ENCODE data around the gene CUL9. TPM values are rescaled to one million over a fixed set of nuclear protein-coding genes. Genes with fewer than 3 reads are reported as not detected.

The CUL9 gene
- total and polyA plus RNA-seq, 4 donors, result 6.5 to 21.8 (median 7.5) TPM

DNA sequence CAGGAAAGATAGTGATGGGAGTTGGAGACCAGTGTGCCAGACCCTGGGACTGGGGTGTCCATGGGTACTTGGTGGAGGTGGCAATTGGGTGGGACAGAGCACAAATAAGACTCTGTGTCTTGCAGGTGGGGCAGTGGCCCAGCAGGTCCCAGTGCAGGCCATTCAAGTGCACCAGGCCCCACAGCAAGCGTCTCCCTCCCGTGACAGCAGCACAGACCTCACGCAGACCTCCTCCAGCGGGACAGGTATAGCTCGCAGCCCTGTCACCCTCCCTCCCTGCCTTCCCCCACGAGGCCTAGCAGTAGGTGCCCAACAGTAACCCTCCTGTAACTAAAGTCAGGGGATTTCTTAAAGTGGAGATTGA is 5.6 kb upstream of the CUL9 start:
- no peak for TF ChIP-seq RXRA (IDR thresholded peaks at IDR 0.05)
- 98% methylated on average over 6 of the region's 6 CpGs for WGBS

DNA sequence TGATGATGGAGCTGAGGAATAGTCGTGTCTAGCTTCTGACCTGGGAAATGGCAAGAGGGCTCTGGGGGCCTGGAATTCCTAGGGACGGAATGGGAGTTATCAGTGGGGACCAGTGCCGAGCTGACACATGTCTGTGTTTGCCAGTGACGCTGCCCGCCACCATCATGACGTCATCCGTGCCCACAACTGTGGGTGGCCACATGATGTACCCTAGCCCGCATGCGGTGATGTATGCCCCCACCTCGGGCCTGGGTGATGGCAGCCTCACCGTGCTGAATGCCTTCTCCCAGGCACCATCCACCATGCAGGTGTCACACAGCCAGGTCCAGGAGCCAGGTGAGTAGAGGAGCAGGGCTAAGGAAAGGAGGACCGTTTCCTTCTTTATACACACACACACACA is 3.8 kb upstream of the CUL9 start:
- no peak overlapping the region for H3K9ac ChIP-seq (ENCODE audit: low read depth in 1 of 2, low read length in 2 of 2)
- no peaks in the 10 kb centered on the region for H3K9me3 ChIP-seq (ENCODE audit: control insufficient read depth in 4 of 4, low read length in 3 of 4)
- no peak overlapping the region for H3K4me3 ChIP-seq (ENCODE audit: low read depth in 1 of 3, low read length in 3 of 3)
- WGBS, result 92% methylated on average over 12 of the region's 12 CpGs
- H3K27me3 ChIP-seq (ENCODE audit: control insufficient read depth in 4 of 4, insufficient read depth in 4 of 4, low read length in 3 of 4), result no peaks in the 10 kb centered on the region
- peaks cover 3 to 31% (median 25%) of the 10 kb centered on the region in 4 donors for H3K4me1 ChIP-seq (ENCODE audit: control insufficient read depth in 4 of 4, insufficient read depth in 4 of 4, low read length in 3 of 4)
- no peak for TF ChIP-seq FOXA1 (IDR thresholded peaks at IDR 0.05)
- no peak for TF ChIP-seq NR2F2 (IDR thresholded peaks at IDR 0.05)
- no peak for TF ChIP-seq YY1 (IDR thresholded peaks at IDR 0.05)
- no peak for TF ChIP-seq RXRA (IDR thresholded peaks at IDR 0.05)
- TF ChIP-seq, protein P1, sequence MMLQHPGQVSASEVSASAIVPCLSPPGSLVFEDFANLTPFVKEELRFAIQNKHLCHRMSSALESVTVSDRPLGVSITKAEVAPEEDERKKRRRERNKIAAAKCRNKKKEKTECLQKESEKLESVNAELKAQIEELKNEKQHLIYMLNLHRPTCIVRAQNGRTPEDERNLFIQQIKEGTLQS (IDR thresholded peaks at IDR 0.05), result no peak
- TF ChIP-seq, protein P2, sequence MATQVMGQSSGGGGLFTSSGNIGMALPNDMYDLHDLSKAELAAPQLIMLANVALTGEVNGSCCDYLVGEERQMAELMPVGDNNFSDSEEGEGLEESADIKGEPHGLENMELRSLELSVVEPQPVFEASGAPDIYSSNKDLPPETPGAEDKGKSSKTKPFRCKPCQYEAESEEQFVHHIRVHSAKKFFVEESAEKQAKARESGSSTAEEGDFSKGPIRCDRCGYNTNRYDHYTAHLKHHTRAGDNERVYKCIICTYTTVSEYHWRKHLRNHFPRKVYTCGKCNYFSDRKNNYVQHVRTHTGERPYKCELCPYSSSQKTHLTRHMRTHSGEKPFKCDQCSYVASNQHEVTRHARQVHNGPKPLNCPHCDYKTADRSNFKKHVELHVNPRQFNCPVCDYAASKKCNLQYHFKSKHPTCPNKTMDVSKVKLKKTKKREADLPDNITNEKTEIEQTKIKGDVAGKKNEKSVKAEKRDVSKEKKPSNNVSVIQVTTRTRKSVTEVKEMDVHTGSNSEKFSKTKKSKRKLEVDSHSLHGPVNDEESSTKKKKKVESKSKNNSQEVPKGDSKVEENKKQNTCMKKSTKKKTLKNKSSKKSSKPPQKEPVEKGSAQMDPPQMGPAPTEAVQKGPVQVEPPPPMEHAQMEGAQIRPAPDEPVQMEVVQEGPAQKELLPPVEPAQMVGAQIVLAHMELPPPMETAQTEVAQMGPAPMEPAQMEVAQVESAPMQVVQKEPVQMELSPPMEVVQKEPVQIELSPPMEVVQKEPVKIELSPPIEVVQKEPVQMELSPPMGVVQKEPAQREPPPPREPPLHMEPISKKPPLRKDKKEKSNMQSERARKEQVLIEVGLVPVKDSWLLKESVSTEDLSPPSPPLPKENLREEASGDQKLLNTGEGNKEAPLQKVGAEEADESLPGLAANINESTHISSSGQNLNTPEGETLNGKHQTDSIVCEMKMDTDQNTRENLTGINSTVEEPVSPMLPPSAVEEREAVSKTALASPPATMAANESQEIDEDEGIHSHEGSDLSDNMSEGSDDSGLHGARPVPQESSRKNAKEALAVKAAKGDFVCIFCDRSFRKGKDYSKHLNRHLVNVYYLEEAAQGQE (IDR thresholded peaks at IDR 0.05), result no peak
- TF ChIP-seq, protein P3, sequence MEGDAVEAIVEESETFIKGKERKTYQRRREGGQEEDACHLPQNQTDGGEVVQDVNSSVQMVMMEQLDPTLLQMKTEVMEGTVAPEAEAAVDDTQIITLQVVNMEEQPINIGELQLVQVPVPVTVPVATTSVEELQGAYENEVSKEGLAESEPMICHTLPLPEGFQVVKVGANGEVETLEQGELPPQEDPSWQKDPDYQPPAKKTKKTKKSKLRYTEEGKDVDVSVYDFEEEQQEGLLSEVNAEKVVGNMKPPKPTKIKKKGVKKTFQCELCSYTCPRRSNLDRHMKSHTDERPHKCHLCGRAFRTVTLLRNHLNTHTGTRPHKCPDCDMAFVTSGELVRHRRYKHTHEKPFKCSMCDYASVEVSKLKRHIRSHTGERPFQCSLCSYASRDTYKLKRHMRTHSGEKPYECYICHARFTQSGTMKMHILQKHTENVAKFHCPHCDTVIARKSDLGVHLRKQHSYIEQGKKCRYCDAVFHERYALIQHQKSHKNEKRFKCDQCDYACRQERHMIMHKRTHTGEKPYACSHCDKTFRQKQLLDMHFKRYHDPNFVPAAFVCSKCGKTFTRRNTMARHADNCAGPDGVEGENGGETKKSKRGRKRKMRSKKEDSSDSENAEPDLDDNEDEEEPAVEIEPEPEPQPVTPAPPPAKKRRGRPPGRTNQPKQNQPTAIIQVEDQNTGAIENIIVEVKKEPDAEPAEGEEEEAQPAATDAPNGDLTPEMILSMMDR (IDR thresholded peaks at IDR 0.05; ENCODE audit: low read depth, low read length, missing input control), result no peak
- no peak for TF ChIP-seq FOXA2 (IDR thresholded peaks at IDR 0.05)
- no peak for TF ChIP-seq JUND (IDR thresholded peaks at IDR 0.05)
- TF ChIP-seq TAF1 (conservative IDR thresholded peaks at IDR 0.05), result no peak
- no peak overlapping the region for H3K27ac ChIP-seq (ENCODE audit: low read depth in 1 of 2, low read length in 2 of 2)
- no peak for DNase-seq (ENCODE audit: low spot score)
- H3K36me3 ChIP-seq (ENCODE audit: control insufficient read depth in 4 of 4, insufficient read depth in 3 of 4, low read depth in 1 of 4, low read length in 3 of 4), result peaks cover 18 to 38% (median 34%) of the 10 kb centered on the region in 4 donors

More for the DNA sequence above, 5.6 kb upstream of the CUL9 start:
- no peak overlapping the region for H3K4me3 ChIP-seq (ENCODE audit: low read depth in 1 of 3, low read length in 3 of 3)
- H3K27me3 ChIP-seq (ENCODE audit: control insufficient read depth in 4 of 4, insufficient read depth in 4 of 4, low read length in 3 of 4), result no peaks in the 10 kb centered on the region
- DNase-seq (ENCODE audit: low spot score), result no peak
- no peaks in the 10 kb centered on the region for H3K9me3 ChIP-seq (ENCODE audit: control insufficient read depth in 4 of 4, low read length in 3 of 4)
- H3K27ac ChIP-seq (ENCODE audit: low read depth in 1 of 2, low read length in 2 of 2), result peak overlapping the region; percentile 3 to 37
- peaks cover 3 to 27% (median 19%) of the 10 kb centered on the region in 4 donors for H3K4me1 ChIP-seq (ENCODE audit: control insufficient read depth in 4 of 4, insufficient read depth in 4 of 4, low read length in 3 of 4)
- H3K9ac ChIP-seq (ENCODE audit: low read depth in 1 of 2, low read length in 2 of 2), result no peak overlapping the region
- peaks cover 18 to 38% (median 34%) of the 10 kb centered on the region in 4 donors for H3K36me3 ChIP-seq (ENCODE audit: control insufficient read depth in 4 of 4, insufficient read depth in 3 of 4, low read depth in 1 of 4, low read length in 3 of 4)

DNA sequence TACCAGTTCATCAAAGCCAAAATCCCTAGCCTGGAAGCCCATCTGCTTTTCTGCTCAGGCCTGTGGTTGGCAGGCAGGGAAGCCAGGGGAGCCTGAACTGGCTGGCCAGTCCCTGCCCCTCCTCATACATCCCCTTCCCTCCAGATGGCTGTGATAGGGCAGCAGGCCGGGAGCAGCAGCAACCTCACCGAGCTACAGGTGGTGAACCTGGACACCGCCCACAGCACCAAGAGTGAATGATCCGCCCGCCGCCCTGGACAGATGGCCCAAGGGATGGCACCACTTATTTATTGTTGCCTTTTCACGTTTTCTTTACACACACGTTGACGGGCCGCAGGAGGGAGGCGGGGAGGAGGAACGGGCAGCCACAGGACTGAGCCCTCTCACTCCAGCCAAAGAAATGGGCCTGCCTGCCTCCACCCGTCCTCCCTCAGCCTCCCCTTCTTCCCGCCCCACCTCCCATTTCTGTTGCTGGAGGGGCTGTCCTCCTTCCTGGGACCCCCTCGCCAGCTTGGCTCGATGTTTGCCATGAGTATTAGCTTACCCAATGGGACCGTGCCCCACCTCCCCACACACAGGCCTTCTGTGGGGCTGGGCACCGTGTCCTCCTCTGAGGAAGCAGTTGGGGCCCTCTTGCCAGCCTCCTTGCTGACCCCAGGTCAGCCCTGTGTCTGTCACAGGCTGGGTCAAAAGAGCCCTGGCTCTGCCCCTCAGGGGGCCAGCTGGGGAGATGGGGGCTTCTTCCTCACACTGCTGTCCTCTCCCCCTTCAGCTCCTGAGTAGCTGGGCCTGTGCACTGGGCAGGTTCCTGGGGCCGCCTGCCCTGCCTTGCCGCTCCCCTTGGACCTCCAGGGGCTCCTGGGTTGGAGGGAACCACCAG is 2.8 kb upstream of the CUL9 start:
- DNase-seq (ENCODE audit: low spot score), result no peak
- TF ChIP-seq, protein P3 (IDR thresholded peaks at IDR 0.05; ENCODE audit: low read depth, low read length, missing input control), result no peak
- TF ChIP-seq SP1 (IDR thresholded peaks at IDR 0.05) (no peak), EGR1 (IDR thresholded peaks at IDR 0.05; ENCODE audit: low read depth in 2 of 2) (no peak), FOXA2 (IDR thresholded peaks at IDR 0.05) (no peak), RXRA (IDR thresholded peaks at IDR 0.05) (no peak), TAF1 (conservative IDR thresholded peaks at IDR 0.05) (no peak), HNF4G (IDR thresholded peaks at IDR 0.05) (no peak), YY1 (IDR thresholded peaks at IDR 0.05) (no peak), GABPA (IDR thresholded peaks at IDR 0.05 in 1 of 2, conservative IDR thresholded peaks at IDR 0.05 in 1 of 2) (no peak)
- TF ChIP-seq, protein P2 (IDR thresholded peaks at IDR 0.05), result no peak

More for the DNA sequence above, 2.8 kb upstream of the CUL9 start:
- no peaks in the 10 kb centered on the region for H3K27me3 ChIP-seq (ENCODE audit: control insufficient read depth in 4 of 4, insufficient read depth in 4 of 4, low read length in 3 of 4)
- peaks cover 0 to 24% (median 19%) of the 10 kb centered on the region in 4 donors for H3K4me1 ChIP-seq (ENCODE audit: control insufficient read depth in 4 of 4, insufficient read depth in 4 of 4, low read length in 3 of 4)
- WGBS, result 95% methylated on average over 20 of the region's 20 CpGs
- H3K27ac ChIP-seq (ENCODE audit: low read depth in 1 of 2, low read length in 2 of 2), result no peak overlapping the region
- H3K4me3 ChIP-seq (ENCODE audit: low read depth in 1 of 3, low read length in 3 of 3), result no peak overlapping the region
- H3K36me3 ChIP-seq (ENCODE audit: control insufficient read depth in 4 of 4, insufficient read depth in 3 of 4, low read depth in 1 of 4, low read length in 3 of 4), result peaks cover 18 to 38% (median 34%) of the 10 kb centered on the region in 4 donors
- H3K9me3 ChIP-seq (ENCODE audit: control insufficient read depth in 4 of 4, low read length in 3 of 4), result no peaks in the 10 kb centered on the region
- H3K9ac ChIP-seq (ENCODE audit: low read depth in 1 of 2, low read length in 2 of 2), result no peak overlapping the region
